IPS DF 4.7 (cell line): ENCODE results near the gene ARHGEF1.

ENCODE experiments used
- DNase-seq: peaks from one replicate; pipeline ENCODE4 v3.0.0-alpha.2; 2013; ENCODE audit warnings: low spot score; ENCODE audit errors: extremely low read depth

The ARHGEF1 gene, protein sequence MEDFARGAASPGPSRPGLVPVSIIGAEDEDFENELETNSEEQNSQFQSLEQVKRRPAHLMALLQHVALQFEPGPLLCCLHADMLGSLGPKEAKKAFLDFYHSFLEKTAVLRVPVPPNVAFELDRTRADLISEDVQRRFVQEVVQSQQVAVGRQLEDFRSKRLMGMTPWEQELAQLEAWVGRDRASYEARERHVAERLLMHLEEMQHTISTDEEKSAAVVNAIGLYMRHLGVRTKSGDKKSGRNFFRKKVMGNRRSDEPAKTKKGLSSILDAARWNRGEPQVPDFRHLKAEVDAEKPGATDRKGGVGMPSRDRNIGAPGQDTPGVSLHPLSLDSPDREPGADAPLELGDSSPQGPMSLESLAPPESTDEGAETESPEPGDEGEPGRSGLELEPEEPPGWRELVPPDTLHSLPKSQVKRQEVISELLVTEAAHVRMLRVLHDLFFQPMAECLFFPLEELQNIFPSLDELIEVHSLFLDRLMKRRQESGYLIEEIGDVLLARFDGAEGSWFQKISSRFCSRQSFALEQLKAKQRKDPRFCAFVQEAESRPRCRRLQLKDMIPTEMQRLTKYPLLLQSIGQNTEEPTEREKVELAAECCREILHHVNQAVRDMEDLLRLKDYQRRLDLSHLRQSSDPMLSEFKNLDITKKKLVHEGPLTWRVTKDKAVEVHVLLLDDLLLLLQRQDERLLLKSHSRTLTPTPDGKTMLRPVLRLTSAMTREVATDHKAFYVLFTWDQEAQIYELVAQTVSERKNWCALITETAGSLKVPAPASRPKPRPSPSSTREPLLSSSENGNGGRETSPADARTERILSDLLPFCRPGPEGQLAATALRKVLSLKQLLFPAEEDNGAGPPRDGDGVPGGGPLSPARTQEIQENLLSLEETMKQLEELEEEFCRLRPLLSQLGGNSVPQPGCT

DNA sequence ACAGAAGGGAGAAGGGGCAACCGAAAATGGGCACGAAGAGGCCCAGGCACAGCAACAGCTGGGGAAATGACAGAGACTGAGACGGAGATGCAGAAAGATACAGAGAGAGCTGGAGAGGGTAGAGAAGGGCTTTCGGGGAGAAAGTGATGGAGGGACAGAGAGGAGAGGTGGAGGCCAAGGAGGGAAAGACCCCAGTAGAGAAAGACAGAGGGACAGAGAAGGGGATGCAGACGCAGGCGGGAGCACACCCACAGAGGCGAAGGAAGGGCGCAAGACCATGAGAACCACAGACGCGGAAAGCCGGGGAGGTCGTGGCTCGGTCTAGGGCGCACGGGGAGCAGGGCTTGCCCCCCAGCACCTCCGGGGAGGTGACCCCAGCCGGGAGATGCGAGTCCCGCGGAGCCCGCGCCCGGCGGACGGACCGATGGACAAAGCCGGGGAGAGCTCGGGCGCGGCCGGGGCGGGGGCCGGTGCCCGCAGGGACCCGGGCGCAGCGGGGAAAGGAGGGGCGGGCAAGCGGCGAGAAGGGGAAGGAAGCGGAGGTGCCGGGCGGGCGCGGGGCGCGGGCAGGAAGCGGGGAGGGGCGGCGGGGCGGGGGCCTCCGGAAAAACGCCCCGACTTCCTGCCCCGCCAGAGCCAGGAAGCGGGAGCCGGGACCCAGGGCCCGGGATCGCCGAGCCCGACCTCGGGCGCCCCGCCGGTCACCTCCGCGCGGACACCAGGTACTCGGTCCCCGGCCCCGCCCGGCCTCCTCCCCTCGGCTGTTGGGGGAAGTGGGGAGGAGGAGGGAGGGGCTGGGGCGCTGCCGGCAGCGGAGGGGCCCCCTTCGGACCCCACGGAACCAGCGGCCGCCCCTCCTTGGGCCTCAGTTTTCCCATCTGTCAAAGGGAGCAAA is at the start of gene ARHGEF1:
ARHGEF1 (plus strand) TSS at position 617 of the 895 bp plus-strand sequence. CDS start 4,899 bp downstream, outside the sequence.
- no peak for DNase-seq

DNA sequence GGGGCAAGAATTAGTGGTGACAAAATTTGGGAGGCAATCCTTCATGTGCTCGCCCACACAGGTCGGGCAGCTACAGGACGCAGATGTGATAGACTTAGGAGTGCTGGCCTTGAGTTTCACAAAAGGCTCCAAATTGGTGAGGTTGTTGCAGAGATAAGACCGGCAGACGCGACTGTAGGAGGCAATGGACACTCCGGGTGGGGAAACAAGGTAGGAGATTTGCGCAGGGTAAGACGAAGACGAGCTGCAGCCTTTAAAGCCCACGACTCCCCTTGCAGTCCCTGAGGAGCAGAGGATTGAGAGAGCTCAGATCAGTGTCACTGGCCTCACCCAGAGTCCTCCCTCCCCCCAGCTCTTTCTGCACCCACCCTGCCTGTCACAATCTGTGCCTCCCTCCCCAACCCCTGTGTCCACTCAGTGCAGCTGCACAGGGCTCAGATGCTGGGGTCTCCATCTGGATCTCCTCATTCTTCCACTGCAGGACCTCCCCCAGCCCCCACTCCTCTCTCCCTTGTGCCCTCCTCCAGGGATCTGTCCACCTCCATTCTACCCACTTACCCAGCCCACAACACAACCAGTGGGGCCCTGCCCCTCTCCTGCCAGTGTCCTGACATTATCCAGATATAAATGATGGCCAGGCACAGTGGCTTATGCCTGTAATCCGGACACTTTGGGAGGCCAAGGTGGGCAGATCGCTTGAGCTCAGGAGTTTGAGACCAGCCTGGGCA is 44.8 kb upstream of the ARHGEF1 start:
- no peak for DNase-seq

DNA sequence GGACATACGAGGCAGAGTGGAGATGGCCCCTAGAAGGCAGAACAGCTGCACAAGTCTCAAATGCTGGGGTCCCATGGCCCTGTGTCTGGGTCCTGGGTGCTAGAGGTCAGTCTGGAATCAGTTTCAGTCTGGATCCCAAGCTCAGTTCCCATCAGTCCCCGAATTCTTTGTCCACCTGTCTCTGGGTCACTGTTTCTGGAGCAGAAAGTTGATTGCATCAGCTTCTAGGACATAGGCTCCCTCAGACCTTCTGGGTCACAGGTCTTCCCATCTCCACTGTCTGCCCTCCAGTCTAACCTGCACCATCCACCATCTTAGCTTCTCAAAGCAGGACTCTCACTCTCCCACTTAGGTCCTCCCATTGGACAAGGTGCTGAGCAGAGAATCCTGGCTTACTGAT is 43.8 kb upstream of the ARHGEF1 start:
- DNase-seq: no peak

DNA sequence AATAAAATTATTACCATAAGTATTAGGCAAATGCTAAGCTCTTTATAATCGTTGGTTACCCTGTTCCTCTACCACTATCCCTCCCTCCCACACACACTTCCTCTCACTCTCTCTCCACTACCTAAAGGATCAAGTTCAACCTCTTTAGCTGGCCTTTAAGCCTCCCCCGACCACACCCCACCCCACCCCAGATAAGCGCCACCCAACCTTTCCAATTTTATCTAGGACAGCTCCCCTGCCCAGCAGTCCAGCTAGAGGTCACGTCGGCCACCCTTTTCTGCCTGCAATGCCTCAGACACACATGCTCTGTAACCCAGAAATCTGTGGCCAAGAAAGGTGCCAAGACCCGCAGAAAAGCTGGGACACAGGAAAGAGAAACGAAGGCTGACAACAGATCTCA is 39.6 kb upstream of the ARHGEF1 start:
- DNase-seq: no peak

DNA sequence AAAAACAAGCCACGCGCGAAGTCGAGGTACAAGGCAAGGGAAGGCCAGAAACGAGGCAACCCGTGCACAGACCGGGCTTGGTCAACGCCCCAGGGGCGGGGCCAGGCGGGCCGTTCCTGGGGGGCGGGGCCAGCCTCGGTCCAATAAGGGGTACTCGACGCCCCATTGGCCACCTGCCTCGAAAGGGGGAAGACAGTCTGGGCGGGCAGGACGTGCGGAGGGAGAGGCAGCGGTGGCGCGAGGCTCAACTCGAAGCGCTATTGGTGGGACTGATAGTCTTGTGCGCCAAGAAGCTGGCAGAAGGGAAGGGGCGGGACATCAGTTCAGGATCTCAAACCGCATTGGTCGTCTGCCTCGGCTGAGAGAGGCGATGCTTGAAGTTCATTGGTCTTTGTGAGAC is 38.4 kb upstream of the ARHGEF1 start, which contains the start of gene LYPD4:
LYPD4 (minus strand) TSS at position 83 of the 400 bp plus-strand sequence. CDS start 5,398 bp downstream, outside the sequence.
- DNase-seq: no peak

DNA sequence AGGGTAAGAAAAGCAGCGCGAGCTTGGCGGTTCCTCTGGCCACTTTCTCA is 38.2 kb upstream of the ARHGEF1 start, which contains the start of gene DMRTC2:
DMRTC2 (plus strand) TSS at position 42 of the 50 bp plus-strand sequence. CDS start 2,387 bp downstream, outside the sequence.
- no peak for DNase-seq

DNA sequence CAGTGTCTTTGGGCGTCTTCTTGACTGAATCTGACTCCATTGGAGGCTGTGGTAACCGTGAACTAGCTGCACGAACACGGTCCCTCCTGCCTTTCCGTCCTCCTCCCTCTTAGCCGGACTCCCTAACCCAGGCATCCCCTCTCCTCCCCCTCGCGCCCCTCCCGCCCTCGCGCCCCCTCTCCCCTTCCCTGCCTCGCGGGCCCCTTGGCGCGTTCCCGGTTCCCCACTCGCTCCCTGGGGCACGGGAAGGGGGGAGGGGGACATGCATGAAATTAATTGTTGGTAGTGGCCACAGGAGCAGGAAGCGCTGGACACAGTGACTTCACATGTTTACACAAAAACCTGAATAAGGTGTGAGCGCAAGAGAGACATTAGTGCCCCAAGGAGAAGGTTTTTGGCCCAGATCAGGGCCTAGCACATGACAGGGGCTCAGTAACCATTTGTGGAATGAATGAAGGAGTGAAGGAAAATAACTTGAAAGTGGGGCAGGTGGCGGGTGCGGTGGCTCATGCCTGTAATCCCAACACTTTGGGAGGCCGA is 37.9 kb upstream of the ARHGEF1 start:
- DNase-seq: no peak

DNA sequence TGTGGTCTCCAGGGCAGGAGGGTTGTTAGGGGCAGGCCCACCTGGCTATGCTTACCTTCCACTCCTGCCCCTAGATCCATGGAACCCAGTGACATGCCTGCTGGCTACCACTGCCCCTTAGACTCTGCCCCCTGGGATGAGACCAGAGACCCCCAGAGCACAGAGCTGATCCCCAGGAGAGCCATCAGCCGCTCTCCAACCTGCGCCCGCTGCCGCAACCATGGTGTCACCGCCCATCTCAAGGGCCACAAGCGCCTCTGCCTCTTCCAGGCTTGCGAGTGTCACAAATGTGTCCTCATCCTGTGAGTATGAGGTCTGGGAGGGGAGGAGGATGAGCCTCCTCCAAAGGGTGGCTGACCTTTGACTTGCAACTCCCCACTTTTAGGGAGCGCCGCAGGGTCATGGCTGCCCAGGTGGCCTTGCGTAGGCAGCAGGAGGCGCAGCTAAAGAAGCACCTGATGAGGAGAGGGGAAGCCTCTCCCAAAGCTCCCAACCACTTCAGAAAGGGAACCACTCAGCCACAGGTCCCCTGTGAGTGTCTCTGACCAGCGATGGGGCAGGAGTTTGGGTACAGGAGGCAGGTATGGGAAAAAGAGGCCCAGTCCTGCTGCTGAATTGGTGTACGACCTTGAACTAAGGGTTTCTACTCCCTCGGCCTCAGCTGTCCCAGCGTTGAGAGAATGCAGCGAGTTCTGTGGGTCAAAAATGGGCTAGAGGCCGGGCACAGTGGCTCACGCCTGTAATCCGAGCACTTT is 35.5 kb upstream of the ARHGEF1 start:
- DNase-seq: no peak

DNA sequence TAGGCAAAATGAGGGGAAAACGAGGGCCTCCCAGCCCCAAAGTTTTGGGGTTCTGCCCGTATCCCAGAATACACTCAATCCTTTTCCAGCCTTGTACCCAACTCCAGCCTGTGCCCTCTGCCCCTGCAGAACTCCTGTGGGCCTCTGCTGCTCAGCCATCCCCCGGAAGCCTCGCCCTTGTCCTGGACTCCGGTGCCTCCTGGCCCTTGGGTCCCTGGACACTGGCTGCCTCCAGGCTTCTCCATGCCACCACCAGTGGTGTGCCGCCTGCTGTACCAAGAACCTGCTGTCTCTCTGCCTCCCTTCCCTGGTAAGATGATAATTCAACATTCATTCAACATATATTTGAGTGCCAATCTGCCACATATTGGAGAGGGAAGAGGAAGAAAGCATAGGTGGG is 34.3 kb upstream of the ARHGEF1 start:
- no peak for DNase-seq

DNA sequence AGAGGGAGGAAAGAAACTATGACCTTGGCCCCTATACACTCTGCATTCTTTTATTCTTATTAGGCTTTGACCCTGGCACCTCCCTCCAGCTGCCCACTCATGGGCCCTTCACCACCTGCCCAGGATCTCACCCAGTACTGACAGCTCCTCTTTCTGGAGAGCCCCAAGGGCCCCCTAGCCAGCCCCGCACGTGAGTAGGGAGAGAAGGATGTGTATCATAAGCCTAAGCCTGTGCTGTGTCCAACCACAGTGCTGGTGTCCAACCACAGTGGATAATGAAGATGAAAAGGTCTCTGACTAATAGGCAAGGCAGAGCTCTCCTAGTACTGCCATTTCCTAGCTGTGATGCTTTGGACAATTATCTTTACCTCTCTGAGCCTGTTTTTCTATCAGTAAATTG is 33.9 kb upstream of the ARHGEF1 start:
- DNase-seq: no peak

DNA sequence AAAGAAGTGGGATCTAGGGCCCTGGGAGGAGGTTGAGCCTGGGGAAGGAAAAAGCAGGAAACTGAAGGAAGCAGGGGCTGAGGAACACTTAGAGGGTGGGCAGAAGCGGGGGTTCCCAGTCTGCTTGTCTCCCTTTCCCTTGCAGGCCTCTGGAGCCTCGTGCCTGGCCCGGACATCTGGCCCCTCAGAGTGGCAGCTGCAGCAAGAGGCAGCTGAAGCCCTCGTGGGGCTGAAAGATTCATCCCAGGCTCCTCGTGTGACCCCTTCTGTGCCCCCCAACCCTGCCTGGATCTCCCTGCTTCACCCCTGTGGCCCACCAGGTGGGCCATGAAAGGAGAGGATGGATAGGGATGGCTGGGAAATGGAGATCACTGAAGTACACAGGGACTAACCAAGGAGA is 32.6 kb upstream of the ARHGEF1 start:
- DNase-seq: no peak

DNA sequence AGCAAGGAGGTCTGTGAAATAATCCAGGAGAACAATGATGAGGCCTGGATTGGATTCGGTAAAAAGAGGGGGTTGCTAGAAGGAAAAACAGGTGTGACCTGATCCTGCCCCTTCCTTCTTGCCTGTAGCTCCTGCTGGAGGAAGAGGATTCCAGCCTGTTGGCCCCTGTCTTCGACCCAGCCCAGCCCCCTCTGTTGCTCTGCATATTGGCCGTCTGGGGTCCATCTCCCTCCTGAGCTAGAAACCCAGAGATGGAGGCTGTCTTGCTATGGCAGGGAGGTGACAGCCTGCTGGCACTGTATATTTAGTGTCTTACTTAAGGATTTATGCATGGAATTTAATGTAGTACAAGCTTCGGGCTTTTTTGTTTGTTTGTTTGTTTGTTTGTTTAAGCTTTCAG is 31.5 kb upstream of the ARHGEF1 start:
- DNase-seq: no peak

DNA sequence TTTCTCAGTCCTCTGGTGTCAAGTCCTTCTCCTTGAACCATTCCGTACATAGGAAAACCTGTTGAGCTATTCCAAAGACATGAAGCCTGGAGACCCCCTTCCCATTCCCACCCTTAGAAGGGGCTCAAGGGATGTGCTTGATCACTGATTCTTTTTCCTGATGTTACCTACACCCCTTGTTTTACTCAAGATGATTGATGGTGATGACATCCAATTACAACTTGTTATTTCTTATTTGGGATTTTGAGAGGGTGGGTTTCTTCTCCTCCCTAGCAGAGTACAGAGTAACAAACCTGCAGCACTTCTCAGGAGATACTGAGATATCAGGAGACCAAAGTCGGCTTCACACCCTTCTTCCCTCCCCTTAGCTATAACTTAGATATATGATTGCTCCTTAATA is 29.6 kb upstream of the ARHGEF1 start:
- DNase-seq: no peak

DNA sequence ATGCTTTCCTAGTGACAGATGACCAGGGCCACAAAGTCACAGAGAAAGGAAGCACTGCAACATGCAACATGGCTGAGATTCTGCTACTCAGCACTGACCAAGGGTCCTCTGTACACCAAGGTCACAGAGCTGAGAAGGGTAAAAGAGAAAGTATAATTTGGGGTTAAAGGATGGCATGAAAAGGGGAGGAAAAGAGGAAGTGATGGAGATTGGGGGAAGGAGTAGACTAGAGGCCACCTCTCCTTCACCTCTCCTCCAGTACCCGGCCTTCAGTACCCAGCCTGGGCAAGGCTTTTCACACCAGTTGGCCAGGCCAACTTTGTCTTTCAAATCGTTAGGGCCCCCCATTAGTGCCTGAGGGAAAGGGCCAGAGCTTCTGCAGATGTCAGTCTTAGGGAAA is 29.2 kb upstream of the ARHGEF1 start:
- DNase-seq: no peak

DNA sequence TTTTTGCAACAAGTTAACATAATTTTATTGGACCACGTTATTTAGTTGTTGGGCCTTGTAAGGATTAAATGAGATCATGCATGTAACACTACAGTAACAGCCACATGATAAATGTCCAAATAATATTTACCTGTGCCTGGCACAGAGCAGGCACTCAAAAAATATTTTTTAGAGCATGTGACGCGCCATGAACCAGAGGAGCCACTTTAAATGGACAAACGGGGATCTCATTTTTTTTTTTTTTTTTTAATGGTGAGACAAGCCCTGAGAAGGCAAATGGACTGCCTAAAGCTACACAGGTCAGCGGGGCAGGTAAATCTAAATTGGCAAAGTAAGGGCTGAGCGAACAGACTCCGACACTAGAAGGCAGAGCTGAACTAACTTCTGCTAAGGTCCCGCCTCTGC is 23.8 kb upstream of the ARHGEF1 start:
- no peak for DNase-seq

DNA sequence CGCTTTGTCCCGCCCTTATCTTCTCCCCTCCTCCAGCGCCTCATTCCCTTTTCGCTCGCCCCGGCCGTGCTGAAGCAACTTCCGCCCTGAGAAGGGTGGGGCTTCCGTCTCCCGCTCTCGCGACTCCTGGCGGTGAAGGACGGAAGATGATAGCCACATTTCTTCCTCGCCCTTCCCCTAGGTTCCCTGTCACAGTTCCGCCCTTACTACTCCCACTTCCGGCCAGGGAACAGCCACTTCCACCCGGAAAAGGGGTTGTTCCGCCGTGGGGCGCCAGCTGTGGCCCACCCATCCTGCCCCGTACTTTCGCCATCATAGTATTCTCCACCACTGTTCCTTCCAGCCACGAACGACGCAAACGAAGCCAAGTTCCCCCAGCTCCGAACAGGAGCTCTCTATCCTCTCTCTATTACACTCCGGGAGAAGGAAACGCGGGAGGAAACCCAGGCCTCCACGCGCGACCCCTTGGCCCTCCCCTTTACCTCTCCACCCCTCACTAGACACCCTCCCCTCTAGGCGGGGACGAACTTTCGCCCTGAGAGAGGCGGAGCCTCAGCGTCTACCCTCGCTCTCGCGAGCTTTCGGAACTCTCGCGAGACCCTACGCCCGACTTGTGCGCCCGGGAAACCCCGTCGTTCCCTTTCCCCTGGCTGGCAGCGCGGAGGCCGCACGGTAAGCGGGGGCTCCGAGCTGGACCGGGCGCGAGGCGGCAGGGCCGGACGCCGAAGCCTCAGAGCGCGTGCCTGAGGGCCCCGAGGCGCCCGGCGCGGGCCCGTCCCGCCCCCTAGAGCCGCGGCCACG is 23.2 kb upstream of the ARHGEF1 start, which contains the start of gene RPS19:
RPS19 (plus strand) TSS at position 638 of the 801 bp plus-strand sequence. CDS start 520 bp downstream, outside the sequence.
- DNase-seq: peak; percentile 94

DNA sequence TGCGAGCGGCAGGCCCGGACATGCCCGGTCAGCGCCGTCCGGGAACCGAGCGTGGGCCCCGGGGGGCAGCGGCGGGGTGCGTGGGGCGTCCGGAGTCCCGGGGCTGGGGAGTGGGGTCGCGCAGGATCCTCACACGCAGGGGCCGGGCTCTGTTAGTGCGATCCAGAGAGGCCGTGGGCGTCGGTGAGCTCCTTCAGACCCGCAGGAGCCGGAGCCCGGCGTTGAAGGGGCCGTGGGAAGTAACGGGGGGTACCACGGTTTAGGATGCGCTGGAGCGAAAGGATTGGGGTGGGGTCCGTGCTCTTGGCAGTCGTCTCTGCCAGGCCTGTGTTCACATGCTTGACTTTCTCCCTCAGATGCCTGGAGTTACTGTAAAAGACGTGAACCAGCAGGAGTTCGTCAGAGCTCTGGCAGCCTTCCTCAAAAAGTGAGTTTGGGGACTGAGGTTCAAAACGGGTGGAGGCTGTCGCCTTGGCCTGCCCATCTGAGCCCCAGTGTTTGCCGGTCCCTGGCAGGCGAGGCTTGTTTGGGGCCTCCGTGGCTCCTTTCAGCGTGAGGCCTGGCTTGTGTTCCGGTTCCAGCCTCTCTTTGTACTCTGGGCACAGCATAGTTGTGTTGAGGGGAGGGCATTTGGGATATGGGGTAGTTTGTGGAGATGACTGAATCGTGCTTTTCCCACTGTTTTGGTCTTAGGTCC is 22.4 kb upstream of the ARHGEF1 start:
- DNase-seq: no peak

DNA sequence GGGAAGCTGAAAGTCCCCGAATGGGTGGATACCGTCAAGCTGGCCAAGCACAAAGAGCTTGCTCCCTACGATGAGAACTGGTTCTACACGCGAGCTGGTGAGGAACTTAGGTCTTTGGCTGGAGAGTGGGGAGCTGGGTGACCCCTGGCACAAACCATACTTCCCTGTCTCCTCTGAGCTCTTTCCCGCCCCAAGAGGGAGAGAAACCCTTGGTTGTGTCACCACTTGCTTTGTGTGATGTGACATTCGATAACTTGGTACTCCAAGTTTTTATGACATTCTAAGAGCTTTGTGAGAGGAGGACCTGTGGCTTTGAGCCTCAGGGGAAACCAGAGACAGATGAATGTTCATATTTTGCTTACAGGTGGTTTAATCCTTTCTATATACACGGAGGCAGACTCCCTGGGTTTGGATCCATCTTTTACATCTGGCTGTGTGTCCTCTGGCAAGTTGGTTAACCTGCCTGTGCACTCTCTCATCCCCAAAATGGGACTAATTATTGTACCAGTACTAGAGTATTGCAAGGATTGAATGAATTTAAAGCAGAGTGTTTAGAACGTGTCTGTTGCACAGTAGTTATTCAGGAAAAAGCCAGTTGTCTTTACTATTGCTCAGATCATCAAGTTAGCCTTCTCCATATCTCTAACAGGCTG is 21.7 kb upstream of the ARHGEF1 start:
- DNase-seq: no peak
